Daoy (cell line): ENCODE data around the gene PCGF1. TPM values are rescaled to one million over a fixed set of nuclear protein-coding genes. Genes with fewer than 3 reads are reported as not detected.

Experiments
- DNase-seq: peaks from one replicate; pipeline ENCODE4 v3.0.0-alpha.2; 2015; ENCODE audit warnings: low read depth
- total RNA-seq: library from RNA; depleted of rRNA; stranded (reverse); fragments of >200 nt; shearing (Covaris generic); gene quantifications from 2 replicates; pipeline ENCODE4 v1.2.3, GENCODE V29; 2014

Gene PCGF1
- total RNA-seq, 1 experiment from 2014 or later, result 42.1 TPM

GRCh38 chr2:74515271-74515980 is 7.9 kb upstream of the PCGF1 start:
- DNase-seq, result no peak

GRCh38 chr2:74514368-74515270 is 7.1 kb upstream of the PCGF1 start, which contains the start of gene TLX2:
TLX2 (plus strand) TSS chr2:74514450; CDS start chr2:74514807, 357 bp downstream.
- DNase-seq, result no peak

GRCh38 chr2:74513605-74514367 is 6.3 kb upstream of the PCGF1 start:
- DNase-seq, result peak; percentile 43

- DNase-seq, result no peak
Observed at GRCh38 chr2:74512744-74513604, 5.5 kb upstream of the PCGF1 start.

- peak; percentile 41 for DNase-seq
Observed at GRCh38 chr2:74511104-74511989, 3.9 kb upstream of the PCGF1 start.

GRCh38 chr2:74510272-74510671 is 2.8 kb upstream of the PCGF1 start:
- DNase-seq, result no peak

DNA sequence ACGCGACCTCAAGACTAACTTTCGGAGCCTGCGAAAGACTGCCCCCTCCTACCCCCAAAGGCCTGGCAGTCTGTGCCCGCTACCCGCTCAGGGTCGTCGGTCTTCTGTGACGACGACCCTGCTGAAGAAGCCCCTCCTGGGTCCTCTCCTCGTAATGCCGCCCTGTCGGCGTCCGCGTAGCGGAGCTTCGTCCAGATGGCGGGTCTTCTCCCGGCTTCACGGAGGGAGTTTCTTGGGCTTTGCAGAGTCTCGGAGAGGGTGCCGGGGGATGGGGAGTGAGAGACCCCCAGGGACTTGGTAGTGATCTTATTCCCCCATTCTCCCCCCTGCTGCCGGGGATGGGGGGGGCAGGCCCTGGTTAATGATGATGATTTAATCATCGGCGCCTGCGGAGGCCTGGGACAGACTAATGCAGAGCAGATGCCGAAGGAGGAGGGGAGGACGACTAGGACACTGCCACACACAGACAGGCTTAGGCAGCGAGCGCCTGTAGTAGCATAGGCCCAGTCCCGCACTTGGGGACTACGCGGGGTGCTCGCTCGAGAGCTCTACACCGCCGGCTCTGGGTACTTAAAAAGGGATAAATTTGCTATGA is 528 bp upstream of the PCGF1 start:
- DNase-seq, result peak; percentile 40

DNA sequence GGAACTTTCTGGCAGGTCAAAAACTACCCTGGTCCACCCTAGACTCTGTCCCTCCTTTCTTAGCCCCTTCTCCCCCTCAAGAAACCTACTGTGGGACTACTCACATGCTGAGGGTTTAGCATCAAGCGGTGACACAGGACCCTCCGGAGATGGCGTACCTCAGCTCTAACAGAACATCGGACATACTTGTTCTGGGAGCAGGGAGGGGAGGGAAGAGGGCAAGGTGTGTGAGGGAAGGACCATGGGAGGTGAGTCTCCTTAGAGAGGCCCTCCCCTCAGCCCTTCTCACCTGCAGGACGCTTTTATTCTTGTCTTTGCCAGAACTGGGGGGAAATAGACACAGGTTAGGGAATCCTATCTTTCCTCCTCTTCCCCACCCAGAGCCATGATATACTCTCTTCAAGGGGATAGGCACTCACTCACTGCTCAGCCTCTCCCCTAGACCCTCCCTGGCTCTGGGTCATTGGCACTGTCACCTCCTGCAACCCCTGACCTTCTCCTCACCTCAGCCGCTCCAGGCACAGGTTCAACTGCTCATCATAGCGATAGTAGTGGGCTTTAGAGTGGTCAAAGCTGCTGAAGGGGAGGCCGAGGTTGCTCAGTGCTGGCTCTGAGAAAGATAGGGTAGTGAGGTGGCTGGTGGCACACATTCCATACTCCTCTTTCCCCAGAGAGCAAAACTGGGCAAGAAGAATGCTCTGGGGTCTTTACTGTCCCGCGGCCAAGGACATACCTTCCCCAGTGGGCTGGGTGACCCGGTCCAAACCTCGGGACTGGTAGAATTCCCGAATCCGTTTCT is 1.8 kb downstream of the PCGF1 start:
- DNase-seq, result no peak

- DNase-seq, result no peak
Observed at GRCh38 chr2:74504591-74504990, 2.9 kb downstream of the PCGF1 start.

- DNase-seq, result no peak
Observed at GRCh38 chr2:74503506-74504475, 3.7 kb downstream of the PCGF1 start.

DNA sequence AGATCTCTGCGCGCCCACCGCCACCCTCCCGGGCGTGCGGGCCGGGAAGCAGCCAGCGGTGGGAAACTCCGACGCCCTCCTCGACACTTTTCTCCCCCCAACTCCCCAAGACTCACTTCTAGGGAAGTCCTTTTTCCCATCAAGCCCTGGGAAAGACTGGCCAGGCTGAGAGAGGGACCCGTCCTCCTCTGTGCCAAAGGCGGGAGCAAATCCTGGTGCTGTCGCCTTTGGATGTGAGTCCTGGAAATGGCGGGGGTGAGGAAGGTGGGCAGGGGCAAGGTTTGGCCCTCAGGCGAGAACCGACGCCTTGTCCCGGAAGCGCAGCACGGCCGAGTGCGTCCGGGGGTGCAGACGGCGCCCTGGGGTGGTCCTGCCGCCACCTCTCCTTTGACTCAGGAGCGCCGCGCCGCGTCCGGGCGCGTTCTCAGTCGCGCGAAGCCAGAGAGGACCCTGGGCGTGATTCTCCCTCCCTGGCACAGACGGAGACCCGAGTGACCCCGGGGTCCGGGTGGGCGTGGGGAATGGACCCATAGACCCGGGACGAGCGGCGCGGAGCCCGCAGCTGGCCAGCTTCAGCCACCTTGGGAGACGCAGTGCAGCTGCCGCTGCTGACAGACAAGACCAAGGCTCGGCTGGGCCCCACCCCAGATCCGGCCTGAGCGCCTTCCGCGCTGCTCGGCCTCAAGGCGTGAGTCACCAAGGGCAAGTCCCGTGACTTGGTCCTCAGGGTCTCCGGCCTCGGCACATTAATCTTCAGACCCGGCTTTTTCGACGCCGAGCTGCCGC is 4.6 kb downstream of the PCGF1 start:
- DNase-seq, result peak; percentile 87

DNA sequence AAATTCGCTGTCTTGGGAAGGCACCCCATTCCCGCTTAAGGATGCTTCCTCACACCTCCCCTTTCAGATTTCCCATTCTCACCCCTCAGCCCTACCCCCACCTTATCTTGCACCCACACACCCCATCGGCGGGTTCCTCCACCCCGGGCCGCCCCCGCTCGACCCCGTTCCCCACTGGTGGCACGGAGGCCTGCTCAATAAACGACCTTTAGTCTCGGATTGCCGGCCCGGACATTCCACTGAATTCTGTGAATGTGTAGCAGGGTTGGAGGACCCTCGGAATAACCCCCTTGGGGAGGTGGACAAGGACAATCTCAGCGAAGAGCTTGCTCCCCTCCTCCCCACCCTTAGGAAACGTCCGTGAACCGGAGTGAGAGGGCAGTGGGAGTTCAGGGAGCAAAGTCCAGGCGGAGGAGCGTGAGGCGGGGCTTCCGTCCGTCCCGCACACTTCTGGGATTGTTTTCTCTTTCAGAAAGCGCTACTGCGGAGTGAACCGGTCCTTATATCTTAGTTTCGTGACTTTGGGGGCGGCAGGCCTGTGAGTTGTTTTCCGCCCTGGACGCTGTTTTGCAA is 5.3 kb downstream of the PCGF1 start:
- no peak for DNase-seq

- DNase-seq, result no peak
Observed at GRCh38 chr2:74501335-74502071, 6.0 kb downstream of the PCGF1 start.

GRCh38 chr2:74500578-74500946 is 6.9 kb downstream of the PCGF1 start:
- DNase-seq, result no peak

DNA sequence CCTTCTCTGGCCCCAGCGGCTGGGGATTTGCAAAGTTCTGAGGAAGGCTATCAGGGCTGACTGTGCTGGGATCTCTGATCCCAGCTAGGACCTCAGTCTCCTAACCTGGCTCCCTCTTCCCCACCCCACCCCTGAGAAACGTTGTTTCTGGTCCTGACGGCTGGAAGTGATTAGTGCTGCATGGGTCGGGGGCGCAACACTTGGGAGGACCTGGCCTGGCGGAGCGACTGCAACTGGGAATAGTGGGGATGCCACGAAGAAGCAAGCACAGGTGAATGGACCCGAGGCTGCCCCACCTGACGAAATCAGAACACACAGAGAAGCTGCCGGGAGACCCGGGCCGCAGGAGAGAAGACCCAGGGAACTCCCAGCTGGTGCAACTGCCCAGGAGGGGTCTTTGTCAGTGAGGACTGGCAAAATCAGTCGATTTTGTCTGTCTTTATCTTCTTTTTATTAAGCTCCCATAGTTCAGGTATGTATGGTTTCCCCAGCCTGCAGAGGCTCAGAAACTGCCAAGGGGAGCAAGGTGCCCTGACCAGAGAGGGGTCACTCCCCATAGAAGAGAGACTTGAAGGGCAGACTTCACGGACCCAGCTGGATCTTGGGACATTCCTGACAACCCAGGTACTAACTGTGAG is 7.4 kb downstream of the PCGF1 start:
- DNase-seq, result no peak
